ENCODE data around the gene ATP5F1C.
A peak's percentile ranks its signal among the peaks of the same experiment; 100 is the strongest.

The ATP5F1C gene

DNA sequence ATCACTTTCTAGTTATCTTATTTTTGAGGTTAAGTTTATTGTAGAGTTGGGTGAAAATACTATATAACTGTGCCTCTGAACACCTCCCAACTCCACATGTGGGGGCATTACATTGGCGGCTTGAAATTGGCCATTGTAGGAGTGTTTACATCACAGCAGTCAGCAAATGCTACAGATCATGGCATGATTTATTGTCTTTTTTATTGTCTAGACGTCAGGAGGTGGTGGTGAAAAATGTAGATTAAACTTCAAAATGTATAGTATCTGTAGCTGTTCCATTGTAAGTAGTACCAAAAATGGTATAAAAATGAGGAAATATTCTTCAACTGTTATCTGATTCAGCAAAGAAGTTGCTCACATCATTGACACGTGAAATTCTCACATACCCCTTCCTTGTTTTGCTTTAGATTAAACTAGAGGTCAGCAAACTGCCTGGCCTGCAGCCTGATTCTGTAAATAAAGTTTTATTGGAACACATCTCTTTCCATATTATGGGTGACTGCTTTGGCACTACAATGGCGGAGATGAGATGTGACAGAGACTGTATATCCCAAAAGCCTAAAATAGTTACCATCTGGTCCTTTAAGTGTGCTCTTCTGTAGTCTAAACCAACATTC, 65.4 kb downstream of the ATP5F1C start:
- no peak for DNase-seq (ENCODE audit: low spot score)

DNA sequence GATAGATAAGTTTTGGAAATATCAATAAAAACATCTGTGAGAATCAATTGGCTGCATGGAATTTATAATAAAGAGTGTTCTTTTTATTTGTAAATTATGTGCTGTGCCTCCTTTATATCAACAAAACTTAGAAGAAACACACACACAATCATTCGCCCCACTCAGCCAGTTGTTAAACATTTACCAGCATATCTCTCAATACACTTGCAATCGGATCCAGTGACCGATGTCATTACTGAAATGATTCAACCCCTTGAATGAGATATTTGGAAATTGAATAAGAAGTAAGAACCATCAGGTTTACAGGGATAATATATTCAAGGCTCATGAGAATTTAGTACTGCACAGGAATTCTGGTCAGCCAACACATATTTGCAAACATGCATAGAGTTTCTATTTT, 65.9 kb downstream of the ATP5F1C start:
- no peak for DNase-seq (ENCODE audit: low spot score)

DNA sequence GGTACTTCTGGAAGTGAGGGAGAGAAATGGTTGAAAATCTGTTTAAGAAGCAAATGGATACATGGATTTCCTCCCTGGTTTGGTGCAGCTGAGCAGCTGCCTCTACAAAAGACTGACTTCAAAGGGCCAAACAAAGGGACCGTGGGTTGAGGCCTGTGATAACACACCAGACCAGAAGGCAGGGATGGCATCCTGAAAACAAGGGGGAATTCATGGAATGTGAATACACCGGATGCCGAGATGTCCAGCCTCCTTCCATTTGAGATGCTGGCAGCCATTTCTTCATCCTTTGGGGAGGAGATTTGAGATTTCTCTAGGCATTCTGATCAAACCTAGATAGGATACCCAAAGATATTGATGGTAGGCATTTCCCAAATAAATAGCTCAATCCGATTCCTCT, 67.2 kb downstream of the ATP5F1C start:
- peak; percentile 15 for DNase-seq (ENCODE audit: low spot score)

DNA sequence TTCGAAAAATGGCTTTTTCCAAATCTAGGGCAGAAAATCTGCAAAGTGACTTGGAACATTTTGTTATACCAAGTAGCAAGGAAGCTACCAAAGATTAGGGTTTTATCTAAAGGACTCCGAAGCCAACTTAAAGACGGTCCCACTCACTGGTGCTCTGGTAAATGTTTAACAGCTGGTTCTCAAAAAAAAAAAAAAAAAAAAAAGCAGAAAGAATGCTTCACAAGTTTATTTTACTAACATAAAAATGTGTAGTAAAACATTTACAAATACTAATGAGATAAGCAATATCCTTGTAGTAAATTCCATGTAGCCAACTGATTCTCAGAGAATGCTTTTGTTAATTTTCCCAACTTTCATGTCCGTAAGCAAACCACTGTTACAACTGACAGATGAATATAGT, 68.7 kb downstream of the ATP5F1C start:
- no peak for DNase-seq (ENCODE audit: low spot score)

GRCh38 chr10:7857262-7857661, 69.3 kb downstream of the ATP5F1C start:
- peak; percentile 40 for DNase-seq (ENCODE audit: low spot score)

Data from pons (tissue), 1 donor.